HG03469 (cell line): ENCODE data around the gene MGAT4D.
A peak's percentile ranks its signal among the peaks of the same experiment; 100 is the strongest.
"Not testable (repeated sequence)": the region's sequence is repeated elsewhere in the genome, so short reads cannot be mapped to it uniquely, and the experiment has no call there.

ENCODE experiments used
- ATAC-seq: cut with Tn5 transposase; IDR thresholded peaks from one replicate; pipeline ENCODE4 v1.9.1; 2021; ENCODE audit warnings: mild to moderate bottlenecking, moderate library complexity, moderate number of reproducible peaks; ENCODE audit not compliant: unreplicated experiment

Gene MGAT4D

GRCh38 chr4:140497747-140498636 lies at the start of gene MGAT4D:
TSS of gene MGAT4D (minus strand) at chr4:140498293. CDS start at chr4:140498222, 71 bp downstream.
- ATAC-seq, result no peak

DNA sequence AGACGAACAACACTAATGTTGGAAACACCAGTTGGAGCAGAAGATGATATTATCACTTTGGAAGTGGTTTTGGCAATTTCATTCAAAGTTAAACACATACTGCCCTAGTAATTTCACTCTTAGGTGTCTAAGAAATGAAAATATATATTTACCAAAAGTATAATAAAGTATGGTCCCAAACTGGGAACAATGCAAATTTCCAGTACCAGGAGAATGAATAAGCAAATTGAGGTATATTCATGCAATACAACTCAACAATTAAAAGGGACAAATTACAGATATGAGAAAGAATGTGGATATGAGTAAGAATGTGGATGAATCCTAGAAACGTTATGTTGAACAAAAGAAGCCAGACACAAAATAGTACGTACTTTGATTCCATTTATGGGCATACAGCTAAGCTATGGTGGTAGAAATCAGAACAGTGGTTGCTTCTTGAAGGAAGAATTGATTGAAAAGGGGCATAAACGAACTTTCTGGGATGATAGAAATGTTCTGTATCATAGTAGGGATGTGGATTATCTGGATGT lies 35.9 kb upstream of the MGAT4D start:
- no peak for ATAC-seq

- no peak for ATAC-seq
Measured at GRCh38 chr4:140529434-140529833, 31.3 kb upstream of the MGAT4D start.

DNA sequence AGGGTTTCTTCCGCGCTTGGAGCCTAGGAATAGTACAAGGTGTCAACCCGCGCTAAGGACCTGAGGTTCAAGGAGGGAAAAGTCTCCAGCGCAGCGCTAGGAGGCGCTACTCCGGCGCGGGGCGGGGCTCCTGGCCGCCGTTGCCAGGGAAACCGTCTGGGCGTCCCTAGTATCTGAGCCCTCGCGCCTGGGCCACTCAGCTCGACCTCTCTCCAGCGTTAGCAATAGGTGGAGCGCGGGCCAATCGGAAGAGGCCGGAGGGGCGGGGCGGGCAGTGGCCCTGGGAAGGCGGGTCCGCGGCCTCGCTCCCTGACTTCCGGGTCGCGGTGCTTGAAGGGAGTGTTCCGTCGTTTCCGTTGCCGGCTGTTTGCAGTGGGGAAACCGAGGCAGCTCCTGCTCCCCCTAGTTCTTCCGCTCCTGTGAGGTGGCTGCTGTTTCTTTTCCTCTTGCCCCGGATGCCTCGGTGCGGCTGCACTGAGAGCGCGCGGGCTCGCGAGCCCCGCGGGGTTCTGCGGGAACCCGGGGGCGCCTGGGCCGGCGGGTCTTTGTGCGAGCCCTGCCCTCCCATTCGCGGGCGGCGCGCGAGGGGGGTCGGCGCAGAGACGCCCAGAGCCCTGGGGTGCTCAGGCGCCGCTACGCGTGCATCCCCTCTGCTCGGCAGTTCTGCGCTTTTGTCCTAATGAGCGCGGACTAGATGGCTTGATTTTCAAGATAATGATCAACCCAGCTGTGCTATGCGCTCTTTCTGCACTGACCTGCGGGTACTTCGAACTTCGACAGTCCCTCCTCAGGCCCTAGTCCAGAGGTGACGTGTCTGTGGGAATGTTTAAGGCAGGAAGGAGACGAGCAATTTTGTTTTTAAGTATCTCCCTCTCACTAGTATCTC lies 26.0 kb upstream of the MGAT4D start, which contains the start of gene ELMOD2:
TSS of gene ELMOD2 (plus strand) at position 312 of the 886 bp plus-strand sequence. CDS start 1,261 bp downstream, outside the sequence.
- peak; percentile 99 for ATAC-seq

- peak; percentile 4 for ATAC-seq
Measured at GRCh38 chr4:140523370-140523856, 25.3 kb upstream of the MGAT4D start.

DNA sequence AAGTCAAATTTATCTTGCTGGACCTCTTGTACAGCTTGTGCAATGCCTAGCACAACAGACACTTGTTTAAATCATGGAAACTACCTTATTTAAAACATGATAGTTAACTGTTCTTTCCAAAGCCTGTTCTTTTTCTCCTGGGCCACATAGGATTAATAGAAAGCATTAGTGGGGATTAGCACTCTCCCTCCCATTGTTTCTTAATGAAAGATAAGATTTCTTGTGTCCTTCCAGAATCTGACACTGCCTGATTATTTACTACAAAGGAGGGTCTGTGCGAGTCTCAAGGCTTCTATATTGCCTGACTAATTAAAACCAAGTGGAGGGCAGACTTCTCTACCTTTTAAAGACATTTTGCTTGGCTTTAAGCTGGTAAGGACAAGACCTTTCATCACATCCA lies 17.3 kb upstream of the MGAT4D start:
- ATAC-seq, result no peak

GRCh38 chr4:140513765-140514164 lies 15.7 kb upstream of the MGAT4D start:
- ATAC-seq, result not testable (repeated sequence)

DNA sequence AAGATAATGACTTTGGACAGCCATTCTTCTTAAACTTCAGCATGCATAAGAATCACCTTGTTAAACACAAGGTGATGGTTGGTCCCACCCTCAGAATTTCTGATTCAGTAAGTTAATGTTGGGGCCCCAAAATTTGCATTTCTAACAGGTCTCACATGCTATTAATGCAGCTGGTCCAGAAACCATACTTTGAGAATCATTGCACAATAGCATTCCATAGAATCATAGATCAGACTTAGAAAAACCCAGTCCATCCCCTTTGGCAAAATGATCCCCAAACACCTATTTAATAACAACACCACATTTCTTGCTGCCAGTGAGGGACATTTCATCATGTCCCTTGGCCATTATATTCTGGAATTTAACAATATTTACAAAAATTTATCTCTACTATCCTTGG lies 6.2 kb upstream of the MGAT4D start:
- no peak for ATAC-seq

DNA sequence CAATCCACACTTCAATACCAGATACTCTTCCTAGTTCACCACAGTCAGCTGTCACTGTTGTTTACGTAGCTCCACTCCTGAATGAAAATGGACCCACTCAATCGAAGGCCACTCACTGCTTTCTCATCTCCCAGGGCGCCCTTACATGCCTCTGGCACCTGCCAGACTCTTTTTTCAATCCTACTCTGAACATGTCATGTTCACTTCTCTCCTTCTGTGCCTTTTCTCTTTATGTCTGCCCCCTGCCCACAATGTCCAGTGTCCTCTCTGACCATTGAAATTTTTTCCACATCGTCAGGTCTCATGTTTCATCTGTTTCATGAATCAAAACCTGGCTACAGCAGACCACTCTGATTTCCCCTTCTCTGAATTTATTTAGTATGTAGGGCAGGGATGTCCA lies 1.3 kb upstream of the MGAT4D start:
- ATAC-seq, result no peak

- no peak for ATAC-seq
Measured at GRCh38 chr4:140497405-140497746, 717 bp downstream of the MGAT4D start.

DNA sequence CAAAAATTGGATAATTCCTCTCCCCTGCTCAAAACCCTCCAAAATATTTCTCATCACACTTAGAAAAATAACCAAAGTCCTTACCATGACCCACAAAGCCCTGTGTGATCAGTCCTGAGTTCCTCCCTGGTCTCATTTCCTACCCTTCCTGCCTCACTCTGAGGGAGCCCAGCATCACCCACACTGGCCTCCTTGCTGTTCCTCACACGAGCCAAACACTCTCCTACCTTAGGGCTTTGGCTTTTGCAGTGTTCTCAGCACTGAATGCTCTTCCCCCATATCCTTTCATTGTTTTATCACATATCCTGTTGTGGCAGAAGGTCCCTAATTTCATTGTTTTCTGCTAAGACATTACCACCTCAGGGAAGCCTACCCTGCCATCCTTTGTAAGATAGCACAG lies 12.2 kb downstream of the MGAT4D start:
- no peak for ATAC-seq

DNA sequence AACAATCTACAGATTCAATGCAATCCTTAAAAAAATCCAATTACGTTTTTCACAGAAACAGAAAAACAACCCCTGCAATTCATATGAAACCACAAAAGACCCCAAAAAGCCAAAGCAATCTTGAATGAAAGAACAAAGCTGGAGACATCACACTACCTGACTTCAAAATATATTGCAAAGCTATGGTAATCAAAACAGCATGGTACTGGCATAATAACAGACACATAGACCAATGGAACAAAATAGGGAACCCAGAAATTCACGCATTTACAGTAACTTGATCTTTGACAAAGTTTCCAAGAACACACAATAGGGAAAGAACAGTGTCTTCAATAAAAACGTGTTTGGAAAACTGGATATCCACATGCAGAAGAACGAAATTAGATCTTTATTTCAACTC lies 14.6 kb downstream of the MGAT4D start:
- ATAC-seq, result no peak

DNA sequence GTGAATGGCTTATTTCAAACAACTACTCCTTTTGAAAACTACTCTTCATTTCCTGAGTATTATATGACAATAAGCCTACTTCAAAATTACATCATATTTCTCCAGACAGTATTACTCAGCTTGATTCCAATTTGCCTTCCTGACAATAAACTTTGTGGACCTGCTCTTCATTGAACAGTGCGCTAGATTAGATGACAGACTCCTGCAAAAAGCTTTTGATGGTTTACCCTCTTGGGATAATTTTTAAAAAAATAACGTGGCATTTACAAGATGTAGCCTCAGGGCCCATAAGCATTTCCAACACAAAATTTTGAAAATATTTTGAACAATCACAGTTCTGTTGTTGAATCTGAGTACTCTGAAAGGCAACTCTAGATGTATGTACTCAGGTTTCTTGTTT lies 25.9 kb downstream of the MGAT4D start:
- ATAC-seq, result no peak

DNA sequence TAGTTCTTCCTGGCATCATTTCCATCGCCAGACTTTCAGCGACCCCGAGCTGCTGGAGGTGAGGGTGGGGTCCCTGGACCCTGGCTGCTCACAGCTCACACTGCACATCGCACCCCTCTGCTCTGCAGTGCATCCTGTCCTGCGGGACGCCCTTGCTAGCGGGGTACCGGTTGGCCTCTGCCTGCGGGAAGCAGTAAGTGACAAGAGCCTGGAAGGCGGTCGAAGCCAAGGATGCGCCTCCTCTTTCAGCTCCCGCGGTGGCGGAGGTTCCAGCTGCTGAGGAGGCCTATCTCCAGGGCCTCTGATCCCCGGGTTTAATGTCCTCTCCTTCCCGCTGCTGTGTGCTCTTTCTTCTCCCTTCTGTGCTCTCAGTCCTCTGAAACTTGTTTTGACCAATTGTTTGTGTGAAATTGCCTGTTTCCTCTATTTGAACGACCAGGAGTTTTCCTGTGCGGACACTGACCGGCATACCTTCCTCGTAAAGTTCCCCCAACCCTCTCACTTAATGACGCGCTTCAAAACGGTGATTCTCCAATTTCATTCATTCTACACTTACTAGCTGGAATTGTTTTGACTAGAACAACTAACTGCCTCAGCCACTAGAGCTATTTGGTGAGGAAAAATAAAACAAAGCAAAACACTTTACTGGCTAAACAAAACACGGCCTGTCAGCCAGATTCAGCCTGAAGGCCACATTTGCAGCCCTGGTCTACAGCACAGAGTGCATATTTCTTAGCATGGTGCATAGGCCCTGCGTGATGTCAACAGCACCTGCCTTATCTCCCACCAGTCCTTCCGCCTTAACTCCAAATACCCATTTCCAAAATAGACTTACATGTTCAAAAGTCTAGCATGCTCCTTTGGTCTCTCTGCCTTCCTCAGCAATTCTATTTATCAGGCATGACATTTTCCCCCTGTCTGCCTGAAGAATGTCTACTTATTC lies 28.0 kb downstream of the MGAT4D start:
- ATAC-seq, result no peak

DNA sequence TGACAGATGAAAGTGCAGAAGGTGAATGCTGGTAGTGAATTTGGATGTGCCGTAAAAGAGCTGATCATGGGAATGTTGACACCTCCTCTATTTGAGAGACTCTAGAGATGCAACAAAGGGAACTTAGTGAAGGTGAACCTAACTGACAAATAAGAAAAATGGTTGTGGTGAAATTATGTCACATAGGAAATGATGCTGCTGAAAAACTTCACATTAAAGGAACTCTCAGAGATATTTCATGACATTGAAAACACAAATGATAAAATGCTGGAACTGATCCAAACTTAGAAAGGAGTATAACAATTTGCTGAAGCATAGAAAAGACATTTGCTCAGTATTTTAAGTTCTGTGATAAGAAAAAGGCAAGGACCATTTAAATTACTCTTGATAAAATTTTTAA lies 31.9 kb downstream of the MGAT4D start:
- no peak for ATAC-seq

DNA sequence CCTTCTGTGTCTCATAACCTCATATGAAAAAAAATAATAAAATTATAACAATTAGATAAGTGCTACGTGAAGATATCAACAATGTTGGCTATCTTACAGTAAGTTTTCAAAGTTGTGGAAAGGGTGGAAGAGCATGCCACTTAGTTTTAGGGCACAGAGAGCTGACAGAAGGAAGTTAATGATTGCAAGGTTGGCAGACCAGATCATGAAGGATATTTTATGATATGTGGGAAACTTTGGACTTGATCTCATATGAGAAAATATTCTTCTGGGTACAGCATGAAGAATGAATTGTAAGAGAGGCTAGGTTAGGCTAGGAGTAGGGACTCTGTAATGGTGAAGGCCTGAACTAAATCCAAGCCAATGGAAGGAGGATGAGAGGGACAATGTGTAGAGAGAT lies 34.5 kb downstream of the MGAT4D start:
- ATAC-seq, result no peak

- ATAC-seq, result no peak
Measured at GRCh38 chr4:140463182-140463581, 34.9 kb downstream of the MGAT4D start.

DNA sequence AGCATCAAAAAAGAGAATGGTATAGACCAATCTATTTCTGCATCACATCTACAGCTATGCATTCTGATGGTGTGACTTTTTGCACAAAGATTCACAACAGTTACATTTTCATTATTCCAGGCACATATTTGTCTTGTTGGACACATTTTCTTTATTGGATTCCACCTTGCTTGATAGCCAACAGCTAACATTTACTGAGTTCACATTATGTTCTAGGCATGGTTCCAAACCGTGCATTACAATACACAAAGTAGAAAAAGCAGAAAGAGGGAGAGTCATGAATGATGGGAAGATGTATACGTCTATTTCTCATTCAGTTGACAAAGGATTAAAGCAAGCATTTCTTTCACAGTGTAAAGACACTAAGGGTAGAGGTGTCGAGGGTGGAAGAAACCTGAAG lies 47.7 kb downstream of the MGAT4D start:
- no peak for ATAC-seq

GRCh38 chr4:140448830-140449229 lies 49.3 kb downstream of the MGAT4D start:
- ATAC-seq, result no peak

DNA sequence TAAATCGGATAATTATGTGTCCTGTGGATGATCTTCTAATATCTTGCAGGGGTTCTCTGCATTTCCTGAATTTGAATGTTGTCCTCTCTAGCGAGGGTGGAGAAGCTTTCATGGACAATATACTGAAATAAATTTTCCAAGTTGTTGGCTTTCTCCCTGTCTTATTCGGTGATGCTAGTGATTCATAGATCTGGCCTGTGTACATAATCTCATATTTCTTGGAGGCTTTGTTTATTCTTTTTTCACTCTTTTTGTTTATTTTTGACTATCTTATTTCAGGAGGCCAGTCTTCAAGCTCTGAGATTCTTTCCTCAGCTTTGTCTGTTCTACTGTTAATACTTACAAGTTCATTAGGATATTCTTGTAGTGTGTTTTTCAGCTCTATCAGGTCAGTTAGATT lies 49.9 kb downstream of the MGAT4D start:
- ATAC-seq, result no peak
